HepG2 (cell line): ENCODE data around the gene DDHD1. TPM values are rescaled to one million over a fixed set of nuclear protein-coding genes. Genes with fewer than 3 reads are reported as not detected.

Experiments used
- ATF1 ChIP-seq: IDR thresholded peaks from 2 replicates; pipeline ENCODE4 v1.6.1; 2016; ENCODE audit warnings: mild to moderate bottlenecking, control low read depth
- CC2D1A ChIP-seq: sonication (generic); formaldehyde crosslinking; IDR thresholded peaks from 2 replicates; pipeline ENCODE4 v1.8.1; 2023; ENCODE audit warnings: mild to moderate bottlenecking, missing genetic modification reagents
- CHD2 ChIP-seq: IDR thresholded peaks from 2 replicates; pipeline ENCODE4 v1.6.1; 2011; ENCODE audit warnings: low read depth, low read length, improper control_type of control experiment
- CREM ChIP-seq, 2 experiments: sonication (generic) in 1 of 2; formaldehyde crosslinking in 1 of 2; IDR thresholded peaks; 2 replicates each; pipeline versions ENCODE4 v1.4.0 to v1.6.1; 2016 to 2020; ENCODE audit warnings: antibody characterized with exemption in 1 of 2, mild to moderate bottlenecking in 1 of 2, missing genetic modification reagents in 1 of 2
- ETV6 ChIP-seq: sonication (generic); formaldehyde crosslinking; conservative IDR thresholded peaks from 2 replicates; pipeline ENCODE4 v1.4.0; 2020; ENCODE audit warnings: missing genetic modification reagents
- HDAC2 ChIP-seq: sonication (generic); formaldehyde crosslinking; IDR thresholded peaks from 2 replicates; pipeline ENCODE4 v1.4.0; 2020; ENCODE audit warnings: missing genetic modification reagents
- HOXD1 ChIP-seq: sonication (generic); formaldehyde crosslinking; IDR thresholded peaks from 2 replicates; pipeline ENCODE4 v1.5.0; 2020; ENCODE audit warnings: missing genetic modification reagents
- MXI1 ChIP-seq: IDR thresholded peaks from 3 replicates; pipeline ENCODE4 v1.6.1; 2012; ENCODE audit warnings: low read depth, low read length, inconsistent platforms, borderline replicate concordance
- NAIF1 ChIP-seq: sonication (generic); formaldehyde crosslinking; IDR thresholded peaks from 2 replicates; pipeline ENCODE4 v1.5.0; 2020; ENCODE audit warnings: mild to moderate bottlenecking, missing genetic modification reagents, borderline replicate concordance
- NFATC3 ChIP-seq: sonication (generic); formaldehyde crosslinking; IDR thresholded peaks from 2 replicates; pipeline ENCODE4 v1.5.1; 2020; ENCODE audit warnings: mild to moderate bottlenecking, missing genetic modification reagents
- NR1H2 ChIP-seq: sonication (generic); formaldehyde crosslinking; IDR thresholded peaks from 2 replicates; pipeline ENCODE4 v1.8.1; 2022; ENCODE audit warnings: low read depth, missing genetic modification reagents, borderline replicate concordance
- PAF1 ChIP-seq: IDR thresholded peaks from 2 replicates; pipeline ENCODE4 v1.6.1; 2016; ENCODE audit warnings: missing genetic modification reagents, missing compliant biosample characterization
- PLRG1 ChIP-seq: fragments of 450-650 bp; conservative IDR thresholded peaks from 2 replicates; pipeline ENCODE4 v1.6.1; 2016
- PPARG ChIP-seq: conservative IDR thresholded peaks from 2 replicates; pipeline ENCODE4 v1.6.1; 2016; ENCODE audit warnings: missing biosample characterization, missing genetic modification reagents
- SMAD3 ChIP-seq: sonication (generic); formaldehyde crosslinking; IDR thresholded peaks from 2 replicates; pipeline ENCODE4 v1.4.0; 2020; ENCODE audit warnings: missing genetic modification reagents
- SOX6 ChIP-seq, 2 experiments: fragments of 450-650 bp in 1 of 2; sonication (generic) in 1 of 2; formaldehyde crosslinking in 1 of 2; IDR thresholded peaks; 2 replicates each; pipeline versions ENCODE4 v1.4.0 to v1.6.1; 2017 to 2020; ENCODE audit warnings: antibody characterized with exemption in 1 of 2, mild to moderate bottlenecking in 1 of 2, missing genetic modification reagents in 1 of 2
- TMF1 ChIP-seq: sonication (generic); formaldehyde crosslinking; IDR thresholded peaks from 2 replicates; pipeline ENCODE4 v1.8.1; 2022; ENCODE audit warnings: low read depth, missing genetic modification reagents
- U2AF2 ChIP-seq: fragments of 200-400 bp; formaldehyde crosslinking; IDR thresholded peaks from 2 replicates; pipeline ENCODE4 v1.6.1; 2017; ENCODE audit warnings: low read depth, mild to moderate bottlenecking, low read length
- ZMYM3 ChIP-seq: sonication (generic); formaldehyde crosslinking; IDR thresholded peaks from 2 replicates; pipeline ENCODE4 v1.5.1; 2020; ENCODE audit warnings: mild to moderate bottlenecking, missing genetic modification reagents
- ZNF136 ChIP-seq: sonication (generic); formaldehyde crosslinking; IDR thresholded peaks from 2 replicates; pipeline ENCODE4 v1.8.1; 2022; ENCODE audit warnings: low read depth, mild to moderate bottlenecking, moderate library complexity, missing genetic modification reagents
- ZNF225 ChIP-seq: sonication (generic); formaldehyde crosslinking; IDR thresholded peaks from 2 replicates; pipeline ENCODE4 v1.4.0; 2020; ENCODE audit warnings: mild to moderate bottlenecking, missing genetic modification reagents
- ZNF558 ChIP-seq: sonication (generic); formaldehyde crosslinking; IDR thresholded peaks from 2 replicates; pipeline ENCODE4 v1.9.0; 2022; ENCODE audit warnings: mild to moderate bottlenecking, missing genetic modification reagents, borderline replicate concordance
- ZNF660 ChIP-seq: sonication (generic); formaldehyde crosslinking; IDR thresholded peaks from 2 replicates; pipeline ENCODE4 v1.5.1; 2020; ENCODE audit warnings: mild to moderate bottlenecking, low read depth, missing genetic modification reagents, borderline replicate concordance
- ZNF772 ChIP-seq: sonication (generic); formaldehyde crosslinking; IDR thresholded peaks from 2 replicates; pipeline ENCODE4 v1.5.0; 2020; ENCODE audit warnings: mild to moderate bottlenecking, missing genetic modification reagents
- polyA plus RNA-seq, 8 experiments: library from polyadenylated mRNA; depleted of rRNA in 3 of 8; stranded (reverse) in 7 of 8; unstranded in 1 of 8; fragments of >200 nt; fragmentation: Illumina TruSeq in 4 of 8; extraction: Trizol in 4 of 8; gene quantifications; 2 replicates each; pipeline versions ENCODE4 v1.2.1 to v1.2.3, GENCODE V29; 2011 to 2016; ENCODE audit warnings: low read depth in 4 of 8, missing spikeins in 1 of 8, mixed read lengths in 1 of 8; ENCODE audit not compliant: insufficient read depth in 1 of 8
- total RNA-seq, 5 experiments: library from RNA; depleted of rRNA; stranded (reverse); fragments of >200 nt; fragmentation: Illumina TruSeq; extraction: Trizol; gene quantifications; 2 replicates each; pipeline ENCODE4 v1.2.3, GENCODE V29; 2016; ENCODE audit warnings: low read depth in 1 of 5
- TF ChIP-seq, protein P1 (sequence below): IDR thresholded peaks from 2 replicates; pipeline ENCODE4 v1.6.1; 2016
- TF ChIP-seq, protein P2 (sequence below): sonication (generic); formaldehyde crosslinking; IDR thresholded peaks from 2 replicates; pipeline ENCODE4 v1.5.0; 2020; ENCODE audit warnings: missing genetic modification reagents, mild to moderate bottlenecking, borderline replicate concordance
- TF ChIP-seq, protein P3 (sequence below): IDR thresholded peaks from 2 replicates; pipeline ENCODE4 v1.6.1; 2016; ENCODE audit warnings: missing compliant biosample characterization, missing genetic modification reagents, borderline replicate concordance
- TF ChIP-seq, protein P4 (sequence below): sonication (generic); formaldehyde crosslinking; IDR thresholded peaks from 2 replicates; pipeline ENCODE4 v1.5.1; 2020; ENCODE audit warnings: mild to moderate bottlenecking, missing genetic modification reagents, borderline replicate concordance

DDHD1 gene
- total and polyA plus RNA-seq, 2 of the 13 experiments (the other 11 are each of a cell fraction or from before 2014, with no cell fraction given) = 4.6 to 8.3 TPM

DNA sequence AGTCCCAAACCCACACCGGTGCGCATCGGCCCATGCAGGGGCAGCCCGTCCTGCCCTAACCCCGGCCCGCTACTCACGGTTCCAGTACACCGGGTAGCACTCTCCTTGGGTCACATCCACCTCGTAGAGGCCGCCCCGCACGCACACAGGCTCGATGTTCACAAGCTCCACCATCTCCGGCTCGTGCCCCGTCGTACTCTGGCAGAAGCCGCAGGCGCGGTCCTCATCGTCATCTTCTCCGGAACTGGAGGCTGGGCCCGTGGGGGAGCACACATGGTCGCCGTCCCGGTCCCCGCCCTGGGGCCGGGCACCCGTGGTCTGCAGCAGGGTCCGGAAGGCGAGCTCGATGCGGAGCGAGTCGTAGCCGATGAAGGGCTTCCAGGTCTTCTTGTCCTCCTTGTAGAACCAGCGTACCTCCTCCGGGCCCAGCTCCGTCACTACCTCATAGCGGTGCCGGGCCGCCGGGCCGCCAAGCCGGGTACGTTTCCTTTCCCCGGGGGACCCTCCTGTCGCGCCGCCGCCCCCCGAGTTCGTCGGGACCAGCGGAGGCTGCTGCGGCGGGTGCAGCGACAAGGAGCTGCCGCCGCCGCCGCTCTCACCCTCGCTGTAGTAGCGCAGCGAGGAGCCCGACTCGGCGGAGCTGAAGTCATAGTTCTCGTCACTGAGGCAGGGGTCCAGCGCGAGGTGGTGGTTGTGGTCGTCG, 788 bp downstream of the DDHD1 start (continued):
- TF ChIP-seq NFATC3 (CRISPR knock-in tag) = no peak
- no peak for TF ChIP-seq SOX6 (IDR thresholded peaks at IDR 0.05)
- TF ChIP-seq SOX6 (CRISPR knock-in tag; IDR thresholded peaks at IDR 0.05) = no peak
- no peak; the same call in 1 of the 2 replicates for TF ChIP-seq ZNF558
- 0 out of 2 replicates have a peak, but pooled peaks have one; percentile 22 for TF ChIP-seq ZMYM3 (CRISPR knock-in tag)
- 0 out of 2 replicates have a peak, but pooled peaks have one; percentile 81 for TF ChIP-seq CC2D1A (CRISPR knock-in tag)
- no peak for TF ChIP-seq CHD2
- TF ChIP-seq, protein P1, sequence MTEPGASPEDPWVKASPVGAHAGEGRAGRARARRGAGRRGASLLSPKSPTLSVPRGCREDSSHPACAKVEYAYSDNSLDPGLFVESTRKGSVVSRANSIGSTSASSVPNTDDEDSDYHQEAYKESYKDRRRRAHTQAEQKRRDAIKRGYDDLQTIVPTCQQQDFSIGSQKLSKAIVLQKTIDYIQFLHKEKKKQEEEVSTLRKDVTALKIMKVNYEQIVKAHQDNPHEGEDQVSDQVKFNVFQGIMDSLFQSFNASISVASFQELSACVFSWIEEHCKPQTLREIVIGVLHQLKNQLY = no peak
- TF ChIP-seq ZNF136 (CRISPR knock-in tag) = no peak
- TF ChIP-seq ATF1 (CRISPR knock-in tag) = no peak
- TF ChIP-seq PAF1 (CRISPR knock-in tag) = no peak
- TF ChIP-seq, protein P2, sequence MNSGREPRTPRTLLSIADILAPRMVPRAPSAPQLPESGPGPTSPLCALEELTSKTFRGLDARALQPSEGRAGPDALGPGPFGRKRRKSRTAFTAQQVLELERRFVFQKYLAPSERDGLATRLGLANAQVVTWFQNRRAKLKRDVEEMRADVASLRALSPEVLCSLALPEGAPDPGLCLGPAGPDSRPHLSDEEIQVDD (CRISPR knock-in tag) = peak; percentile 90; the same call in 1 of the 2 replicates
- TF ChIP-seq HOXD1 (CRISPR knock-in tag) = 0 out of 2 replicates have a peak, but pooled peaks have one; percentile 14
- TF ChIP-seq ZNF772 (CRISPR knock-in tag) = peak; percentile 16; the same call in 1 of the 2 replicates
- 0 out of 2 replicates have a peak, but pooled peaks have one; percentile 12 for TF ChIP-seq HDAC2
- no peak for TF ChIP-seq TMF1 (CRISPR knock-in tag)
- TF ChIP-seq CREM (IDR thresholded peaks at IDR 0.05) = no peak
- no peak for TF ChIP-seq CREM (CRISPR knock-in tag; IDR thresholded peaks at IDR 0.05)
- TF ChIP-seq, protein P3, sequence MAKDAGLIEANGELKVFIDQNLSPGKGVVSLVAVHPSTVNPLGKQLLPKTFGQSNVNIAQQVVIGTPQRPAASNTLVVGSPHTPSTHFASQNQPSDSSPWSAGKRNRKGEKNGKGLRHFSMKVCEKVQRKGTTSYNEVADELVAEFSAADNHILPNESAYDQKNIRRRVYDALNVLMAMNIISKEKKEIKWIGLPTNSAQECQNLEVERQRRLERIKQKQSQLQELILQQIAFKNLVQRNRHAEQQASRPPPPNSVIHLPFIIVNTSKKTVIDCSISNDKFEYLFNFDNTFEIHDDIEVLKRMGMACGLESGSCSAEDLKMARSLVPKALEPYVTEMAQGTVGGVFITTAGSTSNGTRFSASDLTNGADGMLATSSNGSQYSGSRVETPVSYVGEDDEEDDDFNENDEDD = 0 out of 2 replicates have a peak, but pooled peaks have one; percentile 27
- TF ChIP-seq ZNF225 = no peak
- no peak for TF ChIP-seq PPARG (CRISPR knock-in tag)
- TF ChIP-seq SMAD3 (CRISPR knock-in tag) = no peak
- TF ChIP-seq U2AF2 = 0 out of 2 replicates have a peak, but pooled peaks have one; percentile 29
- TF ChIP-seq NR1H2 (CRISPR knock-in tag) = peak; percentile 67; the same call in 1 of the 2 replicates
- no peak for TF ChIP-seq ZNF660 (CRISPR knock-in tag)
- TF ChIP-seq, protein P4, sequence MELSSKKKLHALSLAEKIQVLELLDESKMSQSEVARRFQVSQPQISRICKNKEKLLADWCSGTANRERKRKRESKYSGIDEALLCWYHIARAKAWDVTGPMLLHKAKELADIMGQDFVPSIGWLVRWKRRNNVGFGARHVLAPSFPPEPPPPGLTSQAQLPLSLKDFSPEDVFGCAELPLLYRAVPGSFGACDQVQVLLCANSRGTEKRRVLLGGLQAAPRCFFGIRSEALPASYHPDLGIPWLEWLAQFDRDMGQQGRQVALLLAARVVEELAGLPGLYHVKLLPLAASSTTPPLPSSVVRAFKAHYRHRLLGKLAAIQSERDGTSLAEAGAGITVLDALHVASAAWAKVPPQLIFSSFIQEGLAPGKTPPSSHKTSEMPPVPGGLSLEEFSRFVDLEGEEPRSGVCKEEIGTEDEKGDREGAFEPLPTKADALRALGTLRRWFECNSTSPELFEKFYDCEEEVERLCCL (CRISPR knock-in tag) = peak; percentile 42; the same call in 1 of the 2 replicates
- TF ChIP-seq MXI1 = no peak
- TF ChIP-seq ETV6 (CRISPR knock-in tag) = 0 out of 2 replicates have a peak, but pooled peaks have one; percentile 5
- TF ChIP-seq PLRG1 = no peak
- TF ChIP-seq NAIF1 (CRISPR knock-in tag) = peak; percentile 76
